Mucosa of rectum (tissue), 2 donors: ENCODE data around the gene UPP1.
A peak's percentile ranks its signal among the peaks of the same experiment; 100 is the strongest.

Experiments used
- H3K27ac ChIP-seq, 2 donors: one replicate each; pipeline ENCODE4 v1.7.0; 2013; ENCODE audit warnings: inconsistent platforms in 2 of 2, low read depth in 2 of 2, low read length in 2 of 2
- H3K27me3 ChIP-seq, 2 donors: one replicate each; pipeline ENCODE4 v1.7.0; 2013; ENCODE audit warnings: low read length in 2 of 2; ENCODE audit not compliant: control insufficient read depth in 2 of 2, insufficient read depth in 2 of 2
- H3K36me3 ChIP-seq, 2 donors: one replicate each; pipeline ENCODE4 v1.7.0; 2013; ENCODE audit warnings: low read length in 2 of 2; ENCODE audit not compliant: control insufficient read depth in 2 of 2, insufficient read depth in 2 of 2
- H3K4me1 ChIP-seq, 2 donors: one replicate each; pipeline ENCODE4 v1.7.0; 2013; ENCODE audit warnings: low read length in 2 of 2, mild to moderate bottlenecking in 1 of 2; ENCODE audit not compliant: control insufficient read depth in 2 of 2, insufficient read depth in 2 of 2
- H3K4me3 ChIP-seq, 2 donors: one replicate each; pipeline ENCODE4 v1.7.0; 2013; ENCODE audit warnings: low read length in 2 of 2
- H3K9ac ChIP-seq, 2 donors: one replicate each; pipeline ENCODE4 v1.7.0; 2013; ENCODE audit warnings: low read length in 2 of 2, low read depth in 1 of 2, mild to moderate bottlenecking in 1 of 2
- H3K9me3 ChIP-seq, 2 donors: one replicate each; pipeline ENCODE4 v1.7.0; 2013; ENCODE audit warnings: low read length in 2 of 2; ENCODE audit not compliant: control insufficient read depth in 2 of 2
- donor health status: healthy.
- donor health status: Normal muscosa, but diverticular disease.

UPP1 gene

DNA sequence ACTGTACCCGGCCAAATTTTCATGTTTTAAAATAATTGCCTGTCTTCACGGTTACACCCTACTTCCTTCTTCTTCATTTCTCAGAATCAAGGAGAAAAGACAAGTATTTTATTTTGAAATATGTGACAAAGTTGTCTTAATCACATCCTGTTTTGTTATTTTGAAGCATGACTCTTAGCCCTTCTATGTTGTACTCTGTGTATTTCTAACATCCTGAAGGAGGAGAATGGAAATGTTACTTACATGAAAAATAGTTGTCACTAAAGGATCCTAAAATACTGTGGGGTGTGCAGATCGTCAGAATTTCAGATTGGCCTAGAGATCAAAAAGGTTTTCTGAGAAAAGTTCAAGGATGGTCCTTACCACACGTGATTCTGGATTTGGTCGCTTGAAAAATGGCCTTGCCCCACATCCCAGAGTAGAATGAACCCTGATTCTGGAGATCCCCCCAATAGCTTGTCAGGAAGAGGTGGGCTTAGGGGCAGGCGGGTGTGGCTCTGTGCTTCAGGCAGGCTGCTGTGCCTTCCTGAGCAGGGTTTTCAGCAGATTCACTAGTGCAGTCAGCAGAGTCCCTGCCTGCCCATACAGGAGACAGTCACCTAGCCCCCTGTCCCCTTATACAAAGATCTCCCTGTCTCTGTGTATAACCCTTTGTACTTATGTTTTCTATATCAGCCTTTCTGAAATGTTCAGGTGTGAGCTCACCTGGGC, 8.6 kb downstream of the UPP1 start:
- no peak overlapping the region for H3K9ac ChIP-seq
- H3K27me3 ChIP-seq: no peaks in the 10 kb centered on the region
- no peaks in the 10 kb centered on the region for H3K4me1 ChIP-seq
- peak overlapping the region in 1 of 2 donors; percentile 26 for H3K27ac ChIP-seq
- no peaks in the 10 kb centered on the region for H3K9me3 ChIP-seq
- H3K36me3 ChIP-seq: peaks cover 47 to 56% of the 10 kb centered on the region in 2 donors
- H3K4me3 ChIP-seq: peak overlapping the region in 1 of 2 donors; percentile 31

DNA sequence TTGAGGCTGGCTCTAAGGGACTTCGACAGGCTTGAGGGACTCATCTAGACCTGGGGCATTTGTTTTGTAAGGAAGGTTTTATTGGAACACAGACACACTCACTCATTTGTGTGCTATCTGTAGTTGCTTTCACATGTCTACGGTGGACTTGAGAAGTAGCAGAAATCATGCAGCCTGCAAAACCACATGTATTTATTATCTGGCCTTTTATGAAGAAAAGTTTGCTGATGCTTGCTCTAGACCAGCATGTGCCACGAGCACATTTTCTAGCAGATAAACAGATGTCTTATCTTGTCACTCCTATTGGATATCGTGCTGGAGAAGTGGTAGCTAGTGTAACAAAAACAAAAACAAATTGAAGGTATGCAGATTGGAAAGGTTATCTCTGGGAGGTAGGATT, 9.8 kb downstream of the UPP1 start:
- Histone ChIP-seq H3K27ac (no peak overlapping the region), H3K4me3 (no peak overlapping the region), H3K36me3 (peaks cover 49 to 60% of the 10 kb centered on the region in 2 donors), H3K27me3 (no peaks in the 10 kb centered on the region), H3K9me3 (no peaks in the 10 kb centered on the region), H3K9ac (no peak overlapping the region), H3K4me1 (no peaks in the 10 kb centered on the region)

DNA sequence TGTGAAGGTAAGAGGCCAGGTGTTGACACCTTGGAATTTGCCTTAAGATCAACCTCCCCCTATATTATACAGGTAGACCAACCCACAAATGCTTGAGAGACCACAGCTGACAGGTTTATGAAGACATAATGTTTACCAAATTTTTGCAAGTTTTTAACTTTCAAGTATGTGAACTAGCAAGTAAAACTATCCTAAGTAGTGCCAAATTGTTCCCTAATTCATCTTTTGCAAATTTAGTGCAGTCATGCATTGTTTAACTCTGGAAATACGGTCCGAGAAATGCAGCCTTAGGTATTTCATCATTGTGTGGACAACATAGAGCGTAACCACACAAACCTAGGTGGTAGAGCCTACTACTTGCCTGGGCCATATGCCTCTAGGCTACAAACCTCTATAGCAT, 10.7 kb downstream of the UPP1 start:
- Histone ChIP-seq H3K9ac (no peak overlapping the region), H3K4me1 (no peaks in the 10 kb centered on the region), H3K27ac (no peak overlapping the region), H3K9me3 (no peaks in the 10 kb centered on the region), H3K36me3 (peaks cover 51 to 57% of the 10 kb centered on the region in 2 donors), H3K27me3 (no peaks in the 10 kb centered on the region), H3K4me3 (no peak overlapping the region)

DNA sequence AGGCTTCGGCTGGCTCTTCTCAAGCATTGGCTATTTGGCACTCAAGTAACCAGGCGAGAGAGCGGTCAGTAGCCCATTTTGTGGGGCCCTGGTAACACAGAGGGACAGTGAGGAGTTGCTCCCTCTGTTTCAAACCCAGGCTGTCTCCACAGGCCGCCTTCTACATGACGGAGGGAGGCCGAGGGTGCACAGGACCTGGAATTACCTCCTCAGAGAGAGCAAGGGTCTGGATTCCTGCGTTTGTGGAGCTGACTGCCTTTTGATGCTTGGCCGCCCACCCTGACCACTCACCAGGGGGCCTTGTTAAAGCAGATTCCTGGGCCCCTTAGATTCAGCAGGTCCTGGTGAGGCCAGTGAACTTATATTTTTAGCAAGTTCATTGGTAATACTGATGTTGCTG, 12.3 kb downstream of the UPP1 start:
- Histone ChIP-seq H3K4me3 (no peak overlapping the region), H3K36me3 (peaks cover 46 to 62% of the 10 kb centered on the region in 2 donors), H3K27me3 (no peaks in the 10 kb centered on the region), H3K9me3 (no peaks in the 10 kb centered on the region), H3K4me1 (no peaks in the 10 kb centered on the region), H3K27ac (no peak overlapping the region), H3K9ac (no peak overlapping the region)

DNA sequence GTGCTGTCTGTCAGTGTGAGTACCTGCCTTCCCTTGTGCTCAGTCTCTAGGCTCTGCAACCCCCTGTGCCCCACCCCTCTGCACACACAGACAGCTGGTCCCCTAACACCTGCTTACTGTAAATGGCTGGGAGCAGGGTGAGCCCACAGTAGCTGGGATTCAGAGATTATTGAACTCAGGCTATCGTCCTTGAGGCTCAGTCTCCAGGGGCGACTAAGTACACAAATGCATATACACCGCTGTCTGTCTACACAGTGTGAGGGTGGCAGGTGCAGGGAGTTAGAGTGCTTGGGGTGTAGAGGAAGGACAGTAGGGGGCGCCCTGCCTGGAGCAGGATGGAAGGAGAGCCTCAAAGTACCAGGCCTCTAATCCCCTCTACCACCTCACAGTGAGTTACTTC, 12.9 kb downstream of the UPP1 start:
- no peak overlapping the region for H3K4me3 ChIP-seq
- H3K36me3 ChIP-seq: peaks cover 51 to 66% of the 10 kb centered on the region in 2 donors
- H3K9me3 ChIP-seq: no peaks in the 10 kb centered on the region
- no peak overlapping the region for H3K9ac ChIP-seq
- no peak overlapping the region for H3K27ac ChIP-seq
- H3K4me1 ChIP-seq: no peaks in the 10 kb centered on the region
- no peaks in the 10 kb centered on the region for H3K27me3 ChIP-seq

DNA sequence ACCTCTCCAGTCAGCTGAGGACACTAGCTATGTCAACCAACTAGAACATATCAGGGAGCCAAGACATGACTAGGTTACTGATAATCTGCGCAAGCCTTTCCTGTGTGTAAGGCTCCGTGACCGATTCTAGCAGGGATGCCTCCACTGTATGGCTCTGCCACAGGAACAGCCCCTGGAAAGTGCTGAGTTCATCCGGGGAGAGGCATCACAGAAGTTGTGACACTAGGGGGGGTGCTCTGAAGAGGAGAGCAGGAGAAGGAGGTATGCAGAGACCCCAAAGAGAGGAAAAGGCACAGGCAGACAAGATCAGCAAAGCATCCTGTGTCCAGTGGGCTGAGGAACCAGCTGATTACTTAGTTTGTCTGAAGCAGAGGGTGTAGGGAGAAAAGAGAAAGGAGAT, 13.5 kb downstream of the UPP1 start:
- H3K4me3 ChIP-seq: no peak overlapping the region
- H3K27me3 ChIP-seq: no peaks in the 10 kb centered on the region
- no peaks in the 10 kb centered on the region for H3K4me1 ChIP-seq
- peaks cover 57 to 69% of the 10 kb centered on the region in 2 donors for H3K36me3 ChIP-seq
- no peak overlapping the region for H3K27ac ChIP-seq
- no peaks in the 10 kb centered on the region for H3K9me3 ChIP-seq
- H3K9ac ChIP-seq: no peak overlapping the region

DNA sequence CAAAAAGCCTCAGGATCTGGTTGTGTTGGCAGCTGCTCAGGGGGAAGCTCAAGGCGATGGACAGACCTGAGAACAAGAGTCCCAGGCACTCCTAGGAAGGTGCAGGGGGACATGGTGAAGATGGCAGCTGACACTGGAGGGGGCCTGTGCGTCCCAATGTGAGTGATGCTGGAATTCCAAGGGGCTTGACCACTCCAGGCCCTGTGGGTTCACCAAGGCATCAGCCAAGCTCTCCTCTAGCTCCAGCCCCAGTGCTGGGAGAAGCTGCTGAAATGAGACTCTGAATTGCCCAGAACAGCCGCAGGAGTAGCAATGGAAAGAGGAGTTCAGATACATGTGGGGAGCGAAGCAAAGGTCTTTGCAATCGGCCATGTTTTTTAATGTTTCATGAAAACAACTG, 16.0 kb downstream of the UPP1 start:
- Histone ChIP-seq H3K27ac (no peak overlapping the region), H3K36me3 (peaks cover 54 to 61% of the 10 kb centered on the region in 2 donors), H3K4me1 (no peaks in the 10 kb centered on the region), H3K9me3 (no peaks in the 10 kb centered on the region), H3K27me3 (no peaks in the 10 kb centered on the region), H3K9ac (no peak overlapping the region), H3K4me3 (no peak overlapping the region)

DNA sequence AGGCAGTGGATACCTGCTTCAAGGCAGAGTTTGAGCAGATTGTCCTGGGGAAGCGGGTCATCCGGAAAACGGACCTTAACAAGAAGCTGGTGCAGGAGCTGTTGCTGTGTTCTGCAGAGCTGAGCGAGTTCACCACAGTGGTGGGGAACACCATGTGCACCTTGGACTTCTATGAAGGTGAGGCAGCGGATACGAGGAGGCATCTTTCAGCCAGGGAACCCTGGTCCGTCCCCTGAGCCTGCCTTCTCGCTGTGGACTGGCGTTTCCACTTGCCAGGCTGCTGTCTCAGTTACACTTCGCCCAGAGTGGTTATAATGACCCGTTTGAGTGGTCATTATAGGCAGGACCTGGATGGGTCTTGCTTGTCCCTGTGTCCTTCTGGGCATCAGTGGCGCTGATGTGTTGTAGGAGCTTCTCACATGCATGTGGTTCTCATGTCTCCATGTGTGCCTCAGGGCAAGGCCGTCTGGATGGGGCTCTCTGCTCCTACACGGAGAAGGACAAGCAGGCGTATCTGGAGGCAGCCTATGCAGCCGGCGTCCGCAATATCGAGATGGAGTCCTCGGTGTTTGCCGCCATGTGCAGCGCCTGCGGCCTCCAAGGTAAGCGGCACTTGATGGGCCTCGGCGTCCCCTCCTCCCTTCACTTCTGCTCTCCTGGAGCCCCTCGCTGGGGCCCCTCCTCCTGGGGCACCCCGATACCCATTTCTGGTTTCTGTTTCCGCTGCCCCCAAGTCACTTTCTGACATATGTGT, 18.0 kb downstream of the UPP1 start:
- Histone ChIP-seq H3K4me3 (no peak overlapping the region), H3K9ac (no peak overlapping the region), H3K9me3 (no peaks in the 10 kb centered on the region), H3K36me3 (peaks cover 47 to 50% of the 10 kb centered on the region in 2 donors), H3K27me3 (no peaks in the 10 kb centered on the region), H3K4me1 (no peaks in the 10 kb centered on the region), H3K27ac (no peak overlapping the region)

DNA sequence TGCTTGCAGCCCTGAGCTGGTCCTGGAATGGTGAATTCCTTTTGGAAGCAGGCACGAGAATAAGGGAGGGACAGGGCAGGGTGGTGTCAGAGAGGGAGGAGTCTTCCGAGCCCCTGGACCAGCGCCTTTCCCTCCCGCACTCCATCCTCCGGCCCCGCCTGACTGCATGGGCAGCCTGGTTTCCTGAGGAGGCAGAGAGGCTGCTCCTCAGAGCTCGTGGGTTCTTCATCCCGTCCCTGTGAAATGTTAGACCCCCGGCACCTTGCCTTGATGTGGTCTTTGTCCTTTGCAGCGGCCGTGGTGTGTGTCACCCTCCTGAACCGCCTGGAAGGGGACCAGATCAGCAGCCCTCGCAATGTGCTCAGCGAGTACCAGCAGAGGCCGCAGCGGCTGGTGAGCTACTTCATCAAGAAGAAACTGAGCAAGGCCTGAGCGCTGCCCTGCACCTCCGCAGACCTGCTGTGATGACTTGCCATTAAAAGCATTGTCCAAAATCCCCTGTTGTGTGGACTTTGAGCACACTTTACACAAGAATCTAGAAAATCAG, 18.9 kb downstream of the UPP1 start:
- Histone ChIP-seq H3K27me3 (no peaks in the 10 kb centered on the region), H3K4me1 (no peaks in the 10 kb centered on the region), H3K4me3 (no peak overlapping the region), H3K36me3 (peaks cover 39 to 42% of the 10 kb centered on the region in 2 donors), H3K9me3 (no peaks in the 10 kb centered on the region), H3K27ac (no peak overlapping the region), H3K9ac (no peak overlapping the region)
